ENCODE results near the gene FOXC1. TPM values are rescaled to one million over a fixed set of nuclear protein-coding genes. Genes with fewer than 3 reads are reported as not detected.

FOXC1 gene
- total and polyA plus RNA-seq, 2 experiments from 2014 or later = 0.60 to 1.1 TPM

DNA sequence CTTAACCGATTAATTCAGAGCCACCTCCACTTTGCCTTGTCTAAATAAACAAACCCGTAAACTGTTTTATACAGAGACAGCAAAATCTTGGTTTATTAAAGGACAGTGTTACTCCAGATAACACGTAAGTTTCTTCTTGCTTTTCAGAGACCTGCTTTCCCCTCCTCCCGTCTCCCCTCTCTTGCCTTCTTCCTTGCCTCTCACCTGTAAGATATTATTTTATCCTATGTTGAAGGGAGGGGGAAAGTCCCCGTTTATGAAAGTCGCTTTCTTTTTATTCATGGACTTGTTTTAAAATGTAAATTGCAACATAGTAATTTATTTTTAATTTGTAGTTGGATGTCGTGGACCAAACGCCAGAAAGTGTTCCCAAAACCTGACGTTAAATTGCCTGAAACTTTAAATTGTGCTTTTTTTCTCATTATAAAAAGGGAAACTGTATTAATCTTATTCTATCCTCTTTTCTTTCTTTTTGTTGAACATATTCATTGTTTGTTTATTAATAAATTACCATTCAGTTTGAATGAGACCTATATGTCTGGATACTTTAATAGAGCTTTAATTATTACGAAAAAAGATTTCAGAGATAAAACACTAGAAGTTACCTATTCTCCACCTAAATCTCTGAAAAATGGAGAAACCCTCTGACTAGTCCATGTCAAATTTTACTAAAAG lies 2.7 kb downstream of the FOXC1 start:
- Histone ChIP-seq H3K27me3 (peaks cover 81% of the 10 kb centered on the region), H3K79me2 (no peaks in the 10 kb centered on the region)
- WGBS (ENCODE audit: low lambda C conversion rate, missing lambda C conversion rate) = 18% methylated on average over 10 of the region's 10 CpGs

DNA sequence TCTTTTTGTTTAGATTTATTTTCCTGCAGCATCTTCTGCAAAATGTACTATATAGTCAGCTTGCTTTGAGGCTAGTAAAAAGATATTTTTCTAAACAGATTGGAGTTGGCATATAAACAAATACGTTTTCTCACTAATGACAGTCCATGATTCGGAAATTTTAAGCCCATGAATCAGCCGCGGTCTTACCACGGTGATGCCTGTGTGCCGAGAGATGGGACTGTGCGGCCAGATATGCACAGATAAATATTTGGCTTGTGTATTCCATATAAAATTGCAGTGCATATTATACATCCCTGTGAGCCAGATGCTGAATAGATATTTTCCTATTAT lies 3.2 kb downstream of the FOXC1 start:
- WGBS (ENCODE audit: low lambda C conversion rate, missing lambda C conversion rate) = 14% methylated on average over 7 of the region's 7 CpGs

More for the DNA sequence above, 2.7 kb downstream of the FOXC1 start:
- TF ChIP-seq EZH2phosphoT487 (IDR thresholded peaks at IDR 0.05; ENCODE audit: low read depth, severe bottlenecking, unreplicated experiment) = peak; percentile 89
- TF ChIP-seq, protein P1, sequence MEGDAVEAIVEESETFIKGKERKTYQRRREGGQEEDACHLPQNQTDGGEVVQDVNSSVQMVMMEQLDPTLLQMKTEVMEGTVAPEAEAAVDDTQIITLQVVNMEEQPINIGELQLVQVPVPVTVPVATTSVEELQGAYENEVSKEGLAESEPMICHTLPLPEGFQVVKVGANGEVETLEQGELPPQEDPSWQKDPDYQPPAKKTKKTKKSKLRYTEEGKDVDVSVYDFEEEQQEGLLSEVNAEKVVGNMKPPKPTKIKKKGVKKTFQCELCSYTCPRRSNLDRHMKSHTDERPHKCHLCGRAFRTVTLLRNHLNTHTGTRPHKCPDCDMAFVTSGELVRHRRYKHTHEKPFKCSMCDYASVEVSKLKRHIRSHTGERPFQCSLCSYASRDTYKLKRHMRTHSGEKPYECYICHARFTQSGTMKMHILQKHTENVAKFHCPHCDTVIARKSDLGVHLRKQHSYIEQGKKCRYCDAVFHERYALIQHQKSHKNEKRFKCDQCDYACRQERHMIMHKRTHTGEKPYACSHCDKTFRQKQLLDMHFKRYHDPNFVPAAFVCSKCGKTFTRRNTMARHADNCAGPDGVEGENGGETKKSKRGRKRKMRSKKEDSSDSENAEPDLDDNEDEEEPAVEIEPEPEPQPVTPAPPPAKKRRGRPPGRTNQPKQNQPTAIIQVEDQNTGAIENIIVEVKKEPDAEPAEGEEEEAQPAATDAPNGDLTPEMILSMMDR (IDR thresholded peaks at IDR 0.05; ENCODE audit: poor library complexity) = no peak
- peak; percentile 89 for TF ChIP-seq EZH2 (IDR thresholded peaks at IDR 0.05; ENCODE audit: borderline replicate concordance)
- Histone ChIP-seq H3K4me3 (no peak overlapping the region), H3K4me1 (ENCODE audit: insufficient read depth) (peaks cover 18% of the 10 kb centered on the region), H3K9me2 (replicated peaks; ENCODE audit: insufficient read depth) (no peaks in the 10 kb centered on the region), H3K9me3 (ENCODE audit: low read depth) (no peaks in the 10 kb centered on the region), H3K27ac (no peak overlapping the region), H2AFZ (no peak overlapping the region), H3K4me2 (peak overlapping the region; percentile 96), H4K20me1 (ENCODE audit: insufficient read depth, poor library complexity, severe bottlenecking) (peaks cover 5% of the 10 kb centered on the region), H3K36me3 (replicated peaks; ENCODE audit: insufficient read depth, low read depth) (no peaks in the 10 kb centered on the region)
- DNase-seq (ENCODE audit: low spot score) = no peak

DNA sequence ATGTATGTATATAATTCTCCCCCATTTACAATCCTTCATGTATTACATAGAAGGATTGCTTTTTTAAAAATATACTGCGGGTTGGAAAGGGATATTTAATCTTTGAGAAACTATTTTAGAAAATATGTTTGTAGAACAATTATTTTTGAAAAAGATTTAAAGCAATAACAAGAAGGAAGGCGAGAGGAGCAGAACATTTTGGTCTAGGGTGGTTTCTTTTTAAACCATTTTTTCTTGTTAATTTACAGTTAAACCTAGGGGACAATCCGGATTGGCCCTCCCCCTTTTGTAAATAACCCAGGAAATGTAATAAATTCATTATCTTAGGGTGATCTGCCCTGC lies 3.6 kb downstream of the FOXC1 start:
- Histone ChIP-seq H3K27ac (no peak overlapping the region), H3K4me3 (no peak overlapping the region), H2AFZ (no peak overlapping the region), H3K79me2 (no peaks in the 10 kb centered on the region), H3K4me2 (peak overlapping the region; percentile 71), H3K4me1 (ENCODE audit: insufficient read depth) (peaks cover 15% of the 10 kb centered on the region), H3K9me2 (replicated peaks; ENCODE audit: insufficient read depth) (no peaks in the 10 kb centered on the region), H4K20me1 (ENCODE audit: insufficient read depth, poor library complexity, severe bottlenecking) (peaks cover 5% of the 10 kb centered on the region), H3K27me3 (peaks cover 81% of the 10 kb centered on the region), H3K9me3 (ENCODE audit: low read depth) (no peaks in the 10 kb centered on the region), H3K36me3 (replicated peaks; ENCODE audit: insufficient read depth, low read depth) (no peaks in the 10 kb centered on the region)
- 15% methylated on average over 3 of the region's 3 CpGs for WGBS (ENCODE audit: low lambda C conversion rate, missing lambda C conversion rate)
- no peak for DNase-seq (ENCODE audit: low spot score)
- TF ChIP-seq, protein P1 (IDR thresholded peaks at IDR 0.05; ENCODE audit: poor library complexity) = no peak
- no peak for TF ChIP-seq EZH2 (IDR thresholded peaks at IDR 0.05; ENCODE audit: borderline replicate concordance)
- TF ChIP-seq EZH2phosphoT487 (IDR thresholded peaks at IDR 0.05; ENCODE audit: low read depth, severe bottlenecking, unreplicated experiment) = no peak

More for the DNA sequence above, 3.2 kb downstream of the FOXC1 start:
- Histone ChIP-seq H3K4me1 (ENCODE audit: insufficient read depth) (peaks cover 15% of the 10 kb centered on the region), H3K36me3 (replicated peaks; ENCODE audit: insufficient read depth, low read depth) (no peaks in the 10 kb centered on the region), H4K20me1 (ENCODE audit: insufficient read depth, poor library complexity, severe bottlenecking) (peaks cover 5% of the 10 kb centered on the region), H3K4me2 (no peak overlapping the region), H3K27me3 (peaks cover 81% of the 10 kb centered on the region), H3K27ac (no peak overlapping the region), H2AFZ (no peak overlapping the region), H3K4me3 (no peak overlapping the region), H3K9me2 (replicated peaks; ENCODE audit: insufficient read depth) (no peaks in the 10 kb centered on the region), H3K9me3 (ENCODE audit: low read depth) (no peaks in the 10 kb centered on the region), H3K79me2 (no peaks in the 10 kb centered on the region)
- no peak for DNase-seq (ENCODE audit: low spot score)
- TF ChIP-seq EZH2phosphoT487 (IDR thresholded peaks at IDR 0.05; ENCODE audit: low read depth, severe bottlenecking, unreplicated experiment) (peak; percentile 74), EZH2 (IDR thresholded peaks at IDR 0.05; ENCODE audit: borderline replicate concordance) (no peak)
- TF ChIP-seq, protein P1 (IDR thresholded peaks at IDR 0.05; ENCODE audit: poor library complexity) = no peak

All from hepatocyte (in vitro differentiated cells).